Neural cell (in vitro differentiated cells): ENCODE data around the gene GLRA1. TPM values are rescaled to one million over a fixed set of nuclear protein-coding genes. Genes with fewer than 3 reads are reported as not detected.

ENCODE experiments used
- H2AFZ ChIP-seq: fragments of 200-600, 300-800 bp; sonication (generic), shearing (Covaris generic); 2 replicates; pipeline ENCODE4 v1.6.0; 2014; ENCODE audit warnings: low read depth, mild to moderate bottlenecking, antibody characterized with exemption, low read length, moderate library complexity
- H3F3A ChIP-seq: fragments of 200-600 bp; shearing (Covaris generic); 2 replicates; pipeline ENCODE4 v1.6.1; 2016; ENCODE audit warnings: mild to moderate bottlenecking, moderate library complexity, mixed read lengths, antibody characterized with exemption, low read length; ENCODE audit not compliant: insufficient read depth, poor library complexity, severe bottlenecking
- H3K27ac ChIP-seq: fragments of 200-600, 300-800 bp; sonication (generic), shearing (Covaris generic); 2 replicates; pipeline ENCODE4 v1.5.1; 2014; ENCODE audit warnings: mild to moderate bottlenecking, low read length, moderate library complexity
- H3K27me3 ChIP-seq: fragments of 300-800, 200-600 bp; sonication (generic), shearing (Covaris generic); 2 replicates; pipeline ENCODE4 v1.6.0; 2014; ENCODE audit warnings: mild to moderate bottlenecking, low read depth, low read length, moderate library complexity; ENCODE audit not compliant: insufficient read depth
- H3K36me3 ChIP-seq: fragments of 300-800, 200-600 bp; sonication (generic), shearing (Covaris generic); 2 replicates; pipeline ENCODE4 v1.5.1; 2014; ENCODE audit warnings: mild to moderate bottlenecking, antibody characterized with exemption, low read length, moderate library complexity; ENCODE audit not compliant: insufficient read depth
- H3K4me2 ChIP-seq: fragments of 300-800, 200-600 bp; sonication (generic), shearing (Covaris generic); 2 replicates; pipeline ENCODE4 v1.6.0; 2014; ENCODE audit warnings: mild to moderate bottlenecking, low read length
- H3K4me3 ChIP-seq: fragments of 300-800, 200-600 bp; sonication (generic), shearing (Covaris generic); 2 replicates; pipeline ENCODE4 v1.5.1; 2014; ENCODE audit warnings: mild to moderate bottlenecking, low read length, moderate library complexity
- H3K79me2 ChIP-seq: fragments of 200-600 bp; shearing (Covaris generic); replicated peaks from 2 replicates; pipeline ENCODE4 v1.6.0; 2014; ENCODE audit warnings: mild to moderate bottlenecking, low read length, moderate library complexity; ENCODE audit not compliant: insufficient read depth
- H3K9ac ChIP-seq: fragments of 300-800, 200-600 bp; sonication (generic), shearing (Covaris generic); 2 replicates; pipeline ENCODE4 v1.6.1; 2016; ENCODE audit warnings: mild to moderate bottlenecking, low read length, mixed read lengths
- H3K9me2 ChIP-seq: fragments of 200-600 bp; shearing (Covaris generic); 2 replicates; pipeline ENCODE4 v1.6.1; 2016; ENCODE audit warnings: mild to moderate bottlenecking, low read length, mixed read lengths; ENCODE audit not compliant: insufficient read depth
- H3K9me3 ChIP-seq: fragments of 200-600, 300-800 bp; sonication (generic), shearing (Covaris generic); 2 replicates; pipeline ENCODE4 v1.6.1; 2016; ENCODE audit warnings: mild to moderate bottlenecking, mixed run types, low read length, moderate library complexity, mixed read lengths
- H4K20me1 ChIP-seq: fragments of 200-600 bp; shearing (Covaris generic); 2 replicates; pipeline ENCODE4 v1.6.1; 2016; ENCODE audit warnings: mild to moderate bottlenecking, mixed run types; ENCODE audit not compliant: insufficient read depth
- CTCF ChIP-seq: fragments of 450-650 bp; IDR thresholded peaks from 2 replicates; pipeline ENCODE4 v1.5.1; 2014; ENCODE audit warnings: antibody characterized with exemption, mild to moderate bottlenecking, moderate library complexity; ENCODE audit not compliant: poor library complexity, severe bottlenecking
- EP300 ChIP-seq: fragments of 450-650 bp; conservative IDR thresholded peaks from 2 replicates; pipeline ENCODE4 v1.6.1; 2014; ENCODE audit warnings: antibody characterized with exemption, mild to moderate bottlenecking, moderate library complexity; ENCODE audit not compliant: poor library complexity, severe bottlenecking
- EZH2 ChIP-seq: fragments of 200-600, 300-800 bp; shearing (Covaris generic), sonication (generic); IDR thresholded peaks from 2 replicates; pipeline ENCODE4 v1.6.1; 2014; ENCODE audit warnings: antibody characterized with exemption, low read length, borderline replicate concordance, mild to moderate bottlenecking; ENCODE audit not compliant: insufficient read depth, poor library complexity, severe bottlenecking
- MXI1 ChIP-seq: fragments of 450-650 bp; conservative IDR thresholded peaks from 2 replicates; pipeline ENCODE4 v1.6.1; 2014; ENCODE audit warnings: antibody characterized with exemption, mild to moderate bottlenecking; ENCODE audit not compliant: poor library complexity, severe bottlenecking
- POLR2AphosphoS5 ChIP-seq: IDR thresholded peaks from 2 replicates; pipeline ENCODE4 v1.6.1; 2012
- RAD21 ChIP-seq: fragments of 450-650 bp; conservative IDR thresholded peaks from 2 replicates; pipeline ENCODE4 v1.6.1; 2014; ENCODE audit warnings: antibody characterized with exemption, mild to moderate bottlenecking, moderate library complexity
- REST ChIP-seq: IDR thresholded peaks from 2 replicates; pipeline ENCODE4 v1.6.1; 2012; ENCODE audit warnings: borderline replicate concordance
- SMC3 ChIP-seq: fragments of 450-650 bp; conservative IDR thresholded peaks from 2 replicates; pipeline ENCODE4 v1.6.1; 2014; ENCODE audit warnings: antibody characterized with exemption, mild to moderate bottlenecking, moderate library complexity; ENCODE audit not compliant: poor library complexity
- TAF1 ChIP-seq: IDR thresholded peaks from 2 replicates; pipeline ENCODE4 v1.6.1; 2012; ENCODE audit warnings: low read depth
- polyA plus RNA-seq: library from polyadenylated mRNA; depleted of rRNA; stranded (reverse); fragments of >200 nt; gene quantifications from 2 replicates; pipeline ENCODE4 v1.2.3, GENCODE V29; 2014

Gene GLRA1
- polyA plus RNA-seq, 1 donor from 2014 or later, result not detected

GRCh38 chr5:151897896-151898295 is 26.8 kb downstream of the GLRA1 start:
- Histone ChIP-seq H3K27ac (no peak overlapping the region), H3K9me2 (no peaks in the 10 kb centered on the region), H3K27me3 (peaks cover 37% of the 10 kb centered on the region), H3K9ac (no peak overlapping the region), H3F3A (no peaks in the 10 kb centered on the region), H3K9me3 (no peaks in the 10 kb centered on the region), H3K79me2 (no peaks in the 10 kb centered on the region), H3K4me2 (no peak overlapping the region), H3K4me3 (no peak overlapping the region), H3K36me3 (no peaks in the 10 kb centered on the region), H2AFZ (no peak overlapping the region), H4K20me1 (no peaks in the 10 kb centered on the region)
- no peak for TF ChIP-seq RAD21
- no peak for TF ChIP-seq REST
- no peak for TF ChIP-seq POLR2AphosphoS5
- TF ChIP-seq CTCF, result no peak
- no peak for TF ChIP-seq EP300
- TF ChIP-seq MXI1, result no peak
- no peak for TF ChIP-seq SMC3
- TF ChIP-seq EZH2, result no peak
- TF ChIP-seq TAF1, result no peak

- Histone ChIP-seq H3K27me3 (peaks cover 31% of the 10 kb centered on the region), H2AFZ (no peak overlapping the region), H4K20me1 (no peaks in the 10 kb centered on the region), H3K4me3 (no peak overlapping the region), H3K9me2 (no peaks in the 10 kb centered on the region), H3K9me3 (no peaks in the 10 kb centered on the region), H3F3A (no peaks in the 10 kb centered on the region), H3K27ac (no peak overlapping the region), H3K79me2 (no peaks in the 10 kb centered on the region), H3K4me2 (no peak overlapping the region), H3K9ac (no peak overlapping the region), H3K36me3 (no peaks in the 10 kb centered on the region)
- TF ChIP-seq EZH2 (no peak), REST (no peak), SMC3 (no peak), POLR2AphosphoS5 (no peak), EP300 (no peak)
Observed at GRCh38 chr5:151897020-151897552, 27.6 kb downstream of the GLRA1 start.
